Pancreas (tissue), 10 donors: ENCODE results near the gene KIAA0825. TPM values are rescaled to one million over a fixed set of nuclear protein-coding genes. Genes with fewer than 3 reads are reported as not detected.
A peak's percentile ranks its signal among the peaks of the same experiment; 100 is the strongest.

ENCODE experiments used
- ATAC-seq, 4 donors: fragments of 200-7000 bp; cut with Tn5 transposase; one replicate each; pipeline versions ENCODE4 v1.8.0 to v1.9.1; 2020; ENCODE audit warnings: mild to moderate bottlenecking in 4 of 4, moderate library complexity in 4 of 4
- DNase-seq, 6 donors: peaks; one replicate each; pipeline ENCODE4 v3.0.0-alpha.2; 2020
- FAIRE-seq: peaks from 2 replicates; lab custom pipeline; 2012; peaks lifted over from hg19 to GRCh38; lab: Jason Lieb, UNC
- H3K27ac ChIP-seq, 4 donors: fragments of 200-600 bp; sonication (generic); 1 replicate in 3 of 4; 2 replicates in 1 of 4; pipeline versions ENCODE4 v1.5.0 to v1.8.0; 2020
- H3K27me3 ChIP-seq, 4 donors: fragments of 200-600 bp; one replicate each; pipeline ENCODE4 v1.8.0; 2021
- H3K36me3 ChIP-seq, 3 donors: fragments of 200-600 bp; sonication (generic) in 1 of 3; one replicate each; pipeline versions ENCODE4 v1.5.0 to v1.8.0; 2020 to 2021
- H3K4me1 ChIP-seq, 3 donors: fragments of 200-600 bp; one replicate each; pipeline ENCODE4 v1.8.0; 2021
- H3K4me3 ChIP-seq, 4 donors: fragments of 200-600 bp; sonication (generic) in 2 of 4; one replicate each; pipeline versions ENCODE4 v1.5.0 to v1.8.0; 2020 to 2021
- H3K9me3 ChIP-seq, 4 donors: fragments of 200-600 bp; one replicate each; pipeline ENCODE4 v1.8.0; 2021
- WGBS, 2 donors: extraction: QIAGEN DNeasy Blood & Tissue Kit; methylation state at CpG; one replicate each; pipeline ENCODE4 v1.1.7; 2013; 5-methylcytosine and 5-hydroxymethylcytosine counted together
- intact Hi-C, 3 donors: fragments of 100-400 bp; cut with DNase I; formaldehyde crosslinking; loops; one replicate each; pipeline versions ENCODE4 v1.11.1 to v1.14.2; 2022
- polyA plus RNA-seq, 2 donors: library from polyadenylated mRNA; stranded (reverse); fragments of 200-250 nt; gene quantifications; one replicate each; pipeline ENCODE4 v1.2.3, GENCODE V29; 2013
- total RNA-seq, 6 donors: library from RNA; stranded (reverse); fragmentation: NEBNext Ultra II Directional in 4 of 6; extraction: Animal tissue kit (Norgen Biotek cat#: 25700) in 4 of 6; gene quantifications; one replicate each; pipeline versions ENCODE4 v1.2.1 to v1.2.4, GENCODE V29; 2021 to 2023
- TF ChIP-seq, protein P1 (sequence below), 4 donors: fragments of 200-600 bp; sonication (generic) in 3 of 4; IDR thresholded peaks; one replicate each; pipeline versions ENCODE4 v1.5.0 to v1.8.0; 2021; ENCODE audit warnings: antibody characterized with exemption in 4 of 4
- donor health status: healthy with polysubstance abuse.
- donor health status: DM: no; HTN: no; CAD: no; lungs with moderate emphysema.
- donor health status: DM: no; HTN: no; CAD: no.
- donor health status: control.
- donor health status: control.
- donor health status: Bipolar disorder and iron deficiency.
- donor health status: DM: yes; HTN: yes; CAD: no.
- donor health status: DM: no; HTN: no; CAD: no.
- donor health status: DM: no; HTN: no; CAD: no.
- donor health status: DM: yes; HTN: yes; CAD: no.

The KIAA0825 gene
- total and polyA plus RNA-seq, 8 donors: 0.33 to 3.1 (median 2.0) TPM

DNA sequence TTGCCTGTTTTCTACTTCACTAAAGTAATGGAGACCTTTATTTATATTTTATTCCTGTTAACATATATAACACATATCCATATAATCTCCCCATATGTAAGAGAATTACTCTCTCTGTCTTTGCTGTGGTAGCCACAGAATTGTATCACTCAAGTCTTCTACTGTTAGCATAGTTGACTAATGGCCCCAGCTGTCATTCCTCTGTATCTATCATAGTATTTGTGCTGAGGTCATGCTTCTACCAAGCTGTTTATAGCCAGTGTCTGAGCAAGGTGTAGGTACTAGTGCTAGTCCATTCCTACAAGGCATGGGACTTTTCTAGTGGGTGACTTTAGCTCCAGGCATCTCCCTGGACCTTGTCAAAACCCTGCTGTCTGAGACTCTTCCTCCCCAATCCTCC lies 244.1 kb downstream of the KIAA0825 start:
- FAIRE-seq (no peak), DNase-seq (no peak), ATAC-seq (no peak)

DNA sequence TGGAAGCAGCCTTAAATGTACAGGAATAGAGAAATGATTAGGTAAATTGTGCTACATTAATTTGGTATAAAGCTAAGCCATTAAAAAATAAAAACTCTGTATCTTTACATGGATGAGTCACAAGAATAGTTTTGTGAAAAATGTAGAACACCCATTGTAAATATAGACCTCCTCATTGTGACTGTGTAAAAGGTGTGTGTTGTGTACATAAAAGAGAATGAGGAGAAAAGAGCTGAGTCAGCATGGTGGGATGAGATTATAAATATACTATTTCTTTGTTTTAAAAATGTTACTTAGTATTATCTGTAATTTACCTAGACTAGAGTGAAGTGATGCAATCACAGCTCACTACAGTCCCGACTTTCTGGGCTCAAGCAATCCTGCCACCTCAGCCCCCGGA lies 250.5 kb downstream of the KIAA0825 start:
- no peak for FAIRE-seq
- Histone ChIP-seq H3K4me3 (no peak overlapping the region), H3K27me3 (no peaks in the 10 kb centered on the region), H3K36me3 (no peaks in the 10 kb centered on the region), H3K9me3 (no peaks in the 10 kb centered on the region), H3K27ac (no peak overlapping the region), H3K4me1 (peaks cover 0 to under 1% (median 0%) of the 10 kb centered on the region in 3 donors)
- no peak for ATAC-seq
- intact Hi-C loops: no loop called here
- TF ChIP-seq, protein P1, sequence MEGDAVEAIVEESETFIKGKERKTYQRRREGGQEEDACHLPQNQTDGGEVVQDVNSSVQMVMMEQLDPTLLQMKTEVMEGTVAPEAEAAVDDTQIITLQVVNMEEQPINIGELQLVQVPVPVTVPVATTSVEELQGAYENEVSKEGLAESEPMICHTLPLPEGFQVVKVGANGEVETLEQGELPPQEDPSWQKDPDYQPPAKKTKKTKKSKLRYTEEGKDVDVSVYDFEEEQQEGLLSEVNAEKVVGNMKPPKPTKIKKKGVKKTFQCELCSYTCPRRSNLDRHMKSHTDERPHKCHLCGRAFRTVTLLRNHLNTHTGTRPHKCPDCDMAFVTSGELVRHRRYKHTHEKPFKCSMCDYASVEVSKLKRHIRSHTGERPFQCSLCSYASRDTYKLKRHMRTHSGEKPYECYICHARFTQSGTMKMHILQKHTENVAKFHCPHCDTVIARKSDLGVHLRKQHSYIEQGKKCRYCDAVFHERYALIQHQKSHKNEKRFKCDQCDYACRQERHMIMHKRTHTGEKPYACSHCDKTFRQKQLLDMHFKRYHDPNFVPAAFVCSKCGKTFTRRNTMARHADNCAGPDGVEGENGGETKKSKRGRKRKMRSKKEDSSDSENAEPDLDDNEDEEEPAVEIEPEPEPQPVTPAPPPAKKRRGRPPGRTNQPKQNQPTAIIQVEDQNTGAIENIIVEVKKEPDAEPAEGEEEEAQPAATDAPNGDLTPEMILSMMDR (IDR thresholded peaks at IDR 0.05): no peak
- DNase-seq: no peak
- WGBS, 2 donors: 87 to 93% methylated on average over 2 of the region's 2 CpGs

More for the DNA sequence above, 244.1 kb downstream of the KIAA0825 start:
- no peaks in the 10 kb centered on the region for H3K4me1 ChIP-seq
- no peaks in the 10 kb centered on the region for H3K9me3 ChIP-seq
- no peaks in the 10 kb centered on the region for H3K27me3 ChIP-seq
- H3K27ac ChIP-seq: no peak overlapping the region
- TF ChIP-seq, protein P1 (IDR thresholded peaks at IDR 0.05): no peak
- intact Hi-C loops: no loop called here
- H3K4me3 ChIP-seq: no peak overlapping the region
- no peaks in the 10 kb centered on the region for H3K36me3 ChIP-seq

DNA sequence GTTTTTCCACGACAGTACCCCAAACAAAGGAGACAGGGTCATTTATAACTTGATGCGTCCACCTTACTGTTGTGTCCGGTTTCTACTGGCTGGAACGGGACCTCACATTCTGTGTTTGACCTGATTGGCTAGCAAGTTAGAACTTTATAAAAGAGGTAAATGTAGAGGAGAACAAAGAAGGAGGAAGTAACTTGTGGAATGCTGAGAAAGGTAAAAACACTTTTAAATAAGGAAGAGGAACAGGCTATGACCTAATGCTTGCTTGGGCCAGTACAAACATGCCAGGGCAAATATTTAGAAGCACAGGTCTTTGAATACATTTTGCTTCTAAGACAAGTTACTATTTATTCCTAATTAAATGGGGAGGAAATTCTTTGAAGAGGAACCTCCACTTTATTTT lies 251.6 kb downstream of the KIAA0825 start:
- no peaks in the 10 kb centered on the region for H3K36me3 ChIP-seq
- intact Hi-C loops: no loop called here
- ATAC-seq: no peak
- no peak overlapping the region for H3K27ac ChIP-seq
- no peak for FAIRE-seq
- DNase-seq: no peak
- TF ChIP-seq, protein P1 (IDR thresholded peaks at IDR 0.05): no peak
- H3K4me1 ChIP-seq: peaks cover 0 to 6% (median 0%) of the 10 kb centered on the region in 3 donors
- no peak overlapping the region for H3K4me3 ChIP-seq
- H3K9me3 ChIP-seq: no peaks in the 10 kb centered on the region
- no peaks in the 10 kb centered on the region for H3K27me3 ChIP-seq
- 82 to 89% methylated on average over 4 of the region's 4 CpGs for WGBS, 2 donors

DNA sequence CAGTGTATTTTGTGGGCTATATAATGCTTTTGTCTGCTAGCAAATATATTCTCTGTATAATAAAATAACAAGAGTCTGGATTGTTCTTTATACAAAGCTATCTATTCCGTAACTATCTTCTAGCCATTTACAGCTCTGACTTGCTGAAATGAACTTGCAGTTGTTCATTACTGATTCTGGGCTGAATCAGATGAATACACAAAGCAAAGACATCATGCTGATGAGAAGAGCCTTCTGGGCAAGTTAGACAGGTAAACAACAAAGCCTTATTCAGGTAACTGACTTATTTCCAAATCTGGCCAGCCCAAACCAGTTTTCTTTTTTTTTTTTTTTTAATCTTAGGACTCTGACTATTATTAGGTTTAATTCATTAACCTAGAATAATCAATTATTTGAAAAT lies 255.5 kb downstream of the KIAA0825 start:
- FAIRE-seq (no peak), ATAC-seq (peak in 1 of 4 donors; percentile 30)

More for the DNA sequence above, 255.5 kb downstream of the KIAA0825 start:
- H3K4me3 ChIP-seq: no peak overlapping the region
- no peak for DNase-seq
- no peak overlapping the region for H3K27ac ChIP-seq
- no peaks in the 10 kb centered on the region for H3K27me3 ChIP-seq
- peaks cover 0 to 6% (median 0%) of the 10 kb centered on the region in 3 donors for H3K4me1 ChIP-seq
- H3K9me3 ChIP-seq: no peaks in the 10 kb centered on the region
- TF ChIP-seq, protein P1 (IDR thresholded peaks at IDR 0.05): no peak
- H3K36me3 ChIP-seq: no peaks in the 10 kb centered on the region
- WGBS, 2 donors: 60 to 82% methylated on average over 1 of the region's 1 CpG
- intact Hi-C loops: no loop called here
